ENCODE results near the gene DEFB124. TPM values are rescaled to one million over a fixed set of nuclear protein-coding genes. Genes with fewer than 3 reads are reported as not detected.

Gene DEFB124
- total RNA-seq, 1 donor from 2014 or later: not detected

GRCh38 chr20:31500527-31500926, 25.6 kb upstream of the DEFB124 start:
- no peak overlapping the region for H3K9ac ChIP-seq
- Mint-ChIP-seq H3K4me3 (no peak overlapping the region), H3K27ac (no peak overlapping the region), H3K36me3 (no peaks in the 10 kb centered on the region), H3K9me3 (no peaks in the 10 kb centered on the region), H3K4me1 (peaks cover 4% of the 10 kb centered on the region), H3K27me3 (ENCODE audit: insufficient read depth, low read depth) (peaks cover 23% of the 10 kb centered on the region)
- no peaks in the 10 kb centered on the region for H3K36me3 ChIP-seq
- H3K9me3 ChIP-seq (ENCODE audit: low read depth): no peaks in the 10 kb centered on the region
- H3K79me2 ChIP-seq (ENCODE audit: low read depth): no peaks in the 10 kb centered on the region
- no peak overlapping the region for H3K4me3 ChIP-seq
- no peaks in the 10 kb centered on the region for H3K4me1 ChIP-seq
- H3K4me2 ChIP-seq: no peak overlapping the region
- H3K27me3 ChIP-seq: no peaks in the 10 kb centered on the region
- DNase-seq (ENCODE audit: low spot score): no peak
- no peak overlapping the region for H3K27ac ChIP-seq
- H4K20me1 ChIP-seq (ENCODE audit: low read depth): no peaks in the 10 kb centered on the region
- no peaks in the 10 kb centered on the region for H3F3A ChIP-seq (ENCODE audit: low read depth)
- H2AFZ ChIP-seq (replicated peaks): no peak overlapping the region
- TF ChIP-seq EZH2phosphoT487 (IDR thresholded peaks at IDR 0.05) (no peak), CTCF (IDR thresholded peaks at IDR 0.05) (no peak), EZH2 (IDR thresholded peaks at IDR 0.05) (no peak)

- Histone ChIP-seq H3K79me2 (ENCODE audit: low read depth) (no peaks in the 10 kb centered on the region), H3K9ac (no peak overlapping the region), H2AFZ (replicated peaks) (no peak overlapping the region), H3K36me3 (no peaks in the 10 kb centered on the region), H3K4me1 (no peaks in the 10 kb centered on the region), H4K20me1 (ENCODE audit: low read depth) (no peaks in the 10 kb centered on the region), H3K27me3 (no peaks in the 10 kb centered on the region), H3K27ac (no peak overlapping the region), H3K9me3 (ENCODE audit: low read depth) (peaks cover 4% of the 10 kb centered on the region), H3K4me3 (no peak overlapping the region), H3K4me2 (no peak overlapping the region), H3F3A (ENCODE audit: low read depth) (no peaks in the 10 kb centered on the region)
- no peak for DNase-seq (ENCODE audit: low spot score)
- Mint-ChIP-seq H3K36me3 (no peaks in the 10 kb centered on the region), H3K9me3 (no peaks in the 10 kb centered on the region), H3K27me3 (ENCODE audit: insufficient read depth, low read depth) (peaks cover 22% of the 10 kb centered on the region), H3K27ac (no peak overlapping the region), H3K4me1 (peaks cover 4% of the 10 kb centered on the region), H3K4me3 (no peak overlapping the region)
- TF ChIP-seq CTCF (IDR thresholded peaks at IDR 0.05) (no peak), EZH2phosphoT487 (IDR thresholded peaks at IDR 0.05) (no peak), EZH2 (IDR thresholded peaks at IDR 0.05) (no peak)
Observed at GRCh38 chr20:31497838-31498540, 23.1 kb upstream of the DEFB124 start.

- peaks cover 20% of the 10 kb centered on the region for H3K27me3 Mint-ChIP-seq (ENCODE audit: insufficient read depth, low read depth)
- no peak for DNase-seq (ENCODE audit: low spot score)
- Histone ChIP-seq H3K79me2 (ENCODE audit: low read depth) (no peaks in the 10 kb centered on the region), H3K36me3 (no peaks in the 10 kb centered on the region), H4K20me1 (ENCODE audit: low read depth) (no peaks in the 10 kb centered on the region), H3K4me2 (no peak overlapping the region), H2AFZ (replicated peaks) (no peak overlapping the region), H3K4me1 (no peaks in the 10 kb centered on the region), H3K27ac (no peak overlapping the region), H3K4me3 (no peak overlapping the region), H3K27me3 (no peaks in the 10 kb centered on the region), H3F3A (ENCODE audit: low read depth) (no peaks in the 10 kb centered on the region), H3K9ac (no peak overlapping the region), H3K9me3 (ENCODE audit: low read depth) (peaks cover 5% of the 10 kb centered on the region)
- no peak overlapping the region for H3K27ac Mint-ChIP-seq
- H3K4me3 Mint-ChIP-seq: no peak overlapping the region
- no peaks in the 10 kb centered on the region for H3K9me3 Mint-ChIP-seq
- TF ChIP-seq CTCF (IDR thresholded peaks at IDR 0.05) (no peak), EZH2phosphoT487 (IDR thresholded peaks at IDR 0.05) (no peak), EZH2 (IDR thresholded peaks at IDR 0.05) (no peak)
- peaks cover 4% of the 10 kb centered on the region for H3K4me1 Mint-ChIP-seq
- no peaks in the 10 kb centered on the region for H3K36me3 Mint-ChIP-seq
Observed at GRCh38 chr20:31496761-31497295, 21.9 kb upstream of the DEFB124 start.

All from neural progenitor cell (in vitro differentiated cells).